HCT116 (cell line): ENCODE measurements around the gene GP1BB. TPM values are rescaled to one million over a fixed set of nuclear protein-coding genes. Genes with fewer than 3 reads are reported as not detected.

ENCODE experiments used
- CEBPB ChIP-seq: IDR thresholded peaks from 2 replicates; pipeline ENCODE4 v1.6.1; 2012; ENCODE audit warnings: low read depth
- SIN3A ChIP-seq: IDR thresholded peaks from 2 replicates; pipeline ENCODE4 v1.6.1; 2012; ENCODE audit warnings: low read depth
- SP1 ChIP-seq: IDR thresholded peaks from 2 replicates; pipeline ENCODE4 v1.6.1; 2012; ENCODE audit warnings: low read depth
- YY1 ChIP-seq: IDR thresholded peaks from 2 replicates; pipeline ENCODE4 v1.6.1; 2011; ENCODE audit warnings: low read length, low read depth, moderate library complexity, mild to moderate bottlenecking; ENCODE audit not compliant: insufficient replicate concordance; ENCODE audit errors: extremely low read depth
- ZFX ChIP-seq: fragments of 450-650 bp; IDR thresholded peaks from 2 replicates; pipeline ENCODE4 v1.6.1; 2017
- total RNA-seq: library from RNA; stranded (reverse); gene quantifications from one replicate; pipeline ENCODE4 v1.2.1, GENCODE V29; 2021; ENCODE audit not compliant: unreplicated experiment
- TF ChIP-seq, protein P1 (sequence below): IDR thresholded peaks from 2 replicates; pipeline ENCODE4 v1.6.1; 2012; ENCODE audit warnings: low read depth
- TF ChIP-seq, protein P2 (sequence below): IDR thresholded peaks from 2 replicates; pipeline ENCODE4 v1.6.1; 2011; ENCODE audit warnings: mild to moderate bottlenecking, low read length, moderate library complexity; ENCODE audit not compliant: insufficient replicate concordance; ENCODE audit errors: extremely low read depth

Gene GP1BB
- total RNA-seq, 1 experiment from 2014 or later, result 4.8 TPM

DNA sequence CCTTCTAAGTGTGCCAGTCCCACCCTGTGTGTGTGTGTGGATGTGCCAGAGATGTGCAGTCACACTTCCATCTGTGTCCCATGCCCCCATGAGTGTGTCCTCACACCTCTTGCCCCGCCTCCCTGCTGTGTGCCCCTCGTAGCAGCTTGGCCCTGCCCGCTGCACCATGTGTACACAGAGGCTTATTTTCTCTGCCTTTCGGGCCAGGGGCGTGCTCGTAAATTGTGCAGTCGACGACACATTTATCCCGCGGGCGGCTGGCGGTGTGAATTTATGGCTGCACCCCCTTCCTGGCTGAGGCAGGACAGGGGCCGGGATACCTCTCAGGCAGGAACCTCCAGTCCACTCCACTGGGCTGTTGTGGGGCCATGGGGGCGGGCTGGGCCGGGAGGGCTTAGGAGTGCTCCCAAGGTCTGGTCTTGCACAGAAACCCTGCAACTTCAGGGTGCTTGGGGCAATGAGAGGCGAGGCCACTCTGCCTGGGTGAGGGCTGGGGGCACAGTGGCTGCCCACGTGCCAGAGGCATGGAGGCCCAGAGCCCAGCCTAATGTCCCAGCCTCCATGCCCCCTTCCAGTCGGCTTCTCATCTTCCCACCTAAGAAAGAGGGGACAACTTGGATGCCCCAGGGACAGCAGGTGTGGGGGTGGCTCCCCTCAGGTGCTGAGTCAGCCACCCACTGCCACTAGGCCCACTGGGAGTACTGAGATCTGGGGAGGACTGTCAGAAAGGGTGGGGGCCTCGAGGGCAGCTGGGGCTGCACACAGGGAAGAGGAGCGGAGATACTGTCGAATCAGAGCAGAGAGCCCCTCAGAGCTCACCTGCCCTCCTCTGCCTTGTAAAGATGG is 12.5 kb downstream of the GP1BB start (continued):
- TF ChIP-seq, protein P1, sequence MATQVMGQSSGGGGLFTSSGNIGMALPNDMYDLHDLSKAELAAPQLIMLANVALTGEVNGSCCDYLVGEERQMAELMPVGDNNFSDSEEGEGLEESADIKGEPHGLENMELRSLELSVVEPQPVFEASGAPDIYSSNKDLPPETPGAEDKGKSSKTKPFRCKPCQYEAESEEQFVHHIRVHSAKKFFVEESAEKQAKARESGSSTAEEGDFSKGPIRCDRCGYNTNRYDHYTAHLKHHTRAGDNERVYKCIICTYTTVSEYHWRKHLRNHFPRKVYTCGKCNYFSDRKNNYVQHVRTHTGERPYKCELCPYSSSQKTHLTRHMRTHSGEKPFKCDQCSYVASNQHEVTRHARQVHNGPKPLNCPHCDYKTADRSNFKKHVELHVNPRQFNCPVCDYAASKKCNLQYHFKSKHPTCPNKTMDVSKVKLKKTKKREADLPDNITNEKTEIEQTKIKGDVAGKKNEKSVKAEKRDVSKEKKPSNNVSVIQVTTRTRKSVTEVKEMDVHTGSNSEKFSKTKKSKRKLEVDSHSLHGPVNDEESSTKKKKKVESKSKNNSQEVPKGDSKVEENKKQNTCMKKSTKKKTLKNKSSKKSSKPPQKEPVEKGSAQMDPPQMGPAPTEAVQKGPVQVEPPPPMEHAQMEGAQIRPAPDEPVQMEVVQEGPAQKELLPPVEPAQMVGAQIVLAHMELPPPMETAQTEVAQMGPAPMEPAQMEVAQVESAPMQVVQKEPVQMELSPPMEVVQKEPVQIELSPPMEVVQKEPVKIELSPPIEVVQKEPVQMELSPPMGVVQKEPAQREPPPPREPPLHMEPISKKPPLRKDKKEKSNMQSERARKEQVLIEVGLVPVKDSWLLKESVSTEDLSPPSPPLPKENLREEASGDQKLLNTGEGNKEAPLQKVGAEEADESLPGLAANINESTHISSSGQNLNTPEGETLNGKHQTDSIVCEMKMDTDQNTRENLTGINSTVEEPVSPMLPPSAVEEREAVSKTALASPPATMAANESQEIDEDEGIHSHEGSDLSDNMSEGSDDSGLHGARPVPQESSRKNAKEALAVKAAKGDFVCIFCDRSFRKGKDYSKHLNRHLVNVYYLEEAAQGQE, result no peak
- TF ChIP-seq SP1 (no peak), SIN3A (no peak), YY1 (no peak), CEBPB (no peak), ZFX (no peak)
- TF ChIP-seq, protein P2, sequence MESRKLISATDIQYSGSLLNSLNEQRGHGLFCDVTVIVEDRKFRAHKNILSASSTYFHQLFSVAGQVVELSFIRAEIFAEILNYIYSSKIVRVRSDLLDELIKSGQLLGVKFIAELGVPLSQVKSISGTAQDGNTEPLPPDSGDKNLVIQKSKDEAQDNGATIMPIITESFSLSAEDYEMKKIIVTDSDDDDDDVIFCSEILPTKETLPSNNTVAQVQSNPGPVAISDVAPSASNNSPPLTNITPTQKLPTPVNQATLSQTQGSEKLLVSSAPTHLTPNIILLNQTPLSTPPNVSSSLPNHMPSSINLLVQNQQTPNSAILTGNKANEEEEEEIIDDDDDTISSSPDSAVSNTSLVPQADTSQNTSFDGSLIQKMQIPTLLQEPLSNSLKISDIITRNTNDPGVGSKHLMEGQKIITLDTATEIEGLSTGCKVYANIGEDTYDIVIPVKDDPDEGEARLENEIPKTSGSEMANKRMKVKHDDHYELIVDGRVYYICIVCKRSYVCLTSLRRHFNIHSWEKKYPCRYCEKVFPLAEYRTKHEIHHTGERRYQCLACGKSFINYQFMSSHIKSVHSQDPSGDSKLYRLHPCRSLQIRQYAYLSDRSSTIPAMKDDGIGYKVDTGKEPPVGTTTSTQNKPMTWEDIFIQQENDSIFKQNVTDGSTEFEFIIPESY, result no peak
